Fibroblast of skin of back (primary cell): ENCODE results near the gene PARN.
A peak's percentile ranks its signal among the peaks of the same experiment; 100 is the strongest.
"Not testable (repeated sequence)": the region's sequence is repeated elsewhere in the genome, so short reads cannot be mapped to it uniquely, and the experiment has no call there.

ENCODE experiments used
- DNase-seq: peaks from one replicate; pipeline ENCODE4 v3.0.0-alpha.2; 2013

Gene PARN

GRCh38 chr16:14427371-14427948 lies 202.6 kb downstream of the PARN start:
- peak; percentile 24 for DNase-seq

- no peak for DNase-seq
Observed at GRCh38 chr16:14424595-14424994, 205.5 kb downstream of the PARN start.

DNA sequence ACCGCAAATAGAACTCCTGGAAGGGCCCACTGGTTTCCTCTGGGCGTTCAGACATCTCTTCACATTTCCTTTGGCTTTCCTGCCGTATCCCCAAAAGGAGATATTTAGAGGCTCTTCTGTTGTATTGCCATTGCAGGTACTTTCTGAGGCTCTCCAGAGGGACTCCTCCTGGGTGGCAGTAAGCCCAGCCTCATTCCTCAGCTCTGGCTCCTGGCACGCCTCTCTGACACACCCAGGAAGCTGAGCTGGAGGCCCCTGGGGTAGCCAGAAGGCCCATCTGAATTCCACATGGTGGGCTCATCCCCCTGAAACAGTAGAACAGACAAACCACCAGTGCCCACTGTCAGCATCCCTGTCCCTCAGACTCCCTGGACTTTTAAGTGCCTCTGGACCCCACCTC lies 206.7 kb downstream of the PARN start:
- DNase-seq = peak; percentile 43

GRCh38 chr16:14420721-14421488 lies 209.2 kb downstream of the PARN start:
- DNase-seq = no peak

- DNase-seq = not testable (repeated sequence)
Observed at GRCh38 chr16:14420243-14420642, 209.8 kb downstream of the PARN start.

GRCh38 chr16:14419817-14420216 lies 210.2 kb downstream of the PARN start:
- DNase-seq = no peak

DNA sequence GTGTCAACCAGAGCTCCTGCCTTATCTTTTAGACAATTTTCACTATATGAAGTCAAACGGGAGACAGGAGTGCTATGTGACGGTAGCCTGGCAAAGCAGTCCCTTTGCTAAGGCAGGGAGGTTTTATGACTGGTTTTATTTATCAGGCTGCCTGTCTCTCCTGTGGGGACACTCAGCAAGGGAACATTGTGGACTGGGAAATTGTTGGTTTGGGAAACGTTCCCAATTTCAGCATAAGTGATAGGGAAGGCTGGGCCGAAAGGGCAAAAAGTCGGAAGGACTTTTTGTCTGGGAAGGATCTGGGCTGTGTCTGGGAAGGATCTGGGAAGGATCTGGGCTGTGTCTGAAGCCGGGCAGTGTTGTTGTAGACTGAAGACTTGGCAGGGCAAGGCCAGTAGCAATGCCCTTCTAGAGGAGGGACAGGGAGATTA lies 211.2 kb downstream of the PARN start:
- DNase-seq = no peak

DNA sequence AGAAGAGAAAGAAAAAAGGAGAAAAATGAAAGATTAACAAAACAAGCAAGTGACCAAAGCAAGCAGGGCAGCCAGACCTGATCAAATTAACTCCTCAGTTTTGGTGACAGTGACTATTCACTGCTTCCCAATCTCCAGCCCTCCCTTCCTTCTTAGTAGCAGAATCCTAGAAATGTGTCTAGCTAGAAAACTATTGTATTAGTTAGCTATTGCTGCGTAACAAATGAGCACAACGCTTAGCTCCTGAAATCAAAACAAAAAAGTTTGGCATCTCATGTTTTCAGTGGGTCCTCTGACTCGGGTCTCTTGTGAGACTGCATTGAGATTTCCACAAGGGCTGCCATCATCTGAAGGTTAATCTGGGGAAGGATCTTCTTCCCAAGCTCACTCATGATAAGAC lies 213.9 kb downstream of the PARN start:
- DNase-seq = no peak

- DNase-seq = no peak
Observed at GRCh38 chr16:14415291-14415690, 214.8 kb downstream of the PARN start.

GRCh38 chr16:14409563-14409962 lies 220.5 kb downstream of the PARN start:
- peak; percentile 99 for DNase-seq

- DNase-seq = no peak
Observed at GRCh38 chr16:14407786-14408399, 222.2 kb downstream of the PARN start.

DNA sequence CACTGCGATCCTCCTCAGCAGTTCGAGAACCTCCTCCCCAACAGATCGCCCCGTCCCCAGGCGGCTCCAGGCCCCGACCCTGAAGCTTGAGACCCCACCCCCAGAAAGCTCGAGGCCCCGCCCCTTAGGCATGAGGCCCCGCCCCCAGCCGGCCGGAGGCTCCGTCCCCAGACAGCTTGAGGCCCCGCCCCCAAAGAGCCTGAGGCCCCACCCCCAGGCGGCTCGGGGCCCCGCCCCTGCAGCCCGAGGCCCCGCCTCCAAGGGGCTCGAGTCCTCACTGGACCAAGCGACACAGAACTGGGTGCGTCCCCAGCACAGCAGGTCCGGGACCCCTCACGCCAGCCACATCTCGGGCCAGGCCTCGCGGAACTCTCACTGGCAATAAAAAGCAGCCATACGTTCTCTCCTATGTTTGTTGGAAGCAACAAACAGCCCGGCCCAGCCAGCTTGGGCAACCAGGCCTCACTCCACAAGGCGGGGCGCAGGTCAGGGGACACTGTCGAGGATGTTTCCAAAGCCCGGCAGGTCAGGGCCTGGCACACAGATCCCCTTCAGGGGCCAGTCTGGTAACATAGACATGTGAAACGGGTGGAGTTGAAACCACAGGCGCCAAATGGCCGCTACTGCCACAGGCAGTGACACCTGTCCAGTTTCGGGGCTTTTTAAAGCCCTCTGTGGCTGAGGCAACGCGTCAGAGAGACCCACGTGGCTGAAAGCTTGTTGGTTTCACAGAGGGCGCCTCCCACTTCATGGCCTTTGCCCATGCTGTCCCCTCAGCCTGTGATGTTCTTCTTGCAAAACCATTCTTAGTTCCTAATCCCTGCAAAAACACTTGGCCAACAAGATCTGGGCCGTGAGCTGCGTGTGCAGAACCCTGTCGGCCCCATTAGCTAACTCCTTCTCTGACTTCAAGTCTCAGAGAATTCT lies 224.2 kb downstream of the PARN start:
- no peak for DNase-seq

DNA sequence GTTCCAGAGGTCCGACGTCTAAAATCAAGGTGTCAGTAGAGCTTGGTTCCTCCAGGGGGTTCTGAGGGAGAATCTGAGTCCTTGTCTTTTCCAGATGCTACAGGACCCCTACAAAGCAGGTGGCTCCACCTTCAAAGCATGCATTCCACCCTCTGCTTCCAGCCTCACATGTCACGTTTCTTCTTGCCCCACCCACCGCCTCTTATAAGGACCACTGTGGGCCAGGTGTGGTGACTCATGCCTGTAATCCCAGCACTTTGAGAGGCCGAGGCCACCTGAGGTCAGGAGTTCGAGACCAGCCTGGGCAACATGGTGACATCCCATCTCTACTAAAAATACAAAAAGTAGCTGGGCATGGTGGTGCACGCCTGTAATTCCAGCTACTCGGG lies 227.1 kb downstream of the PARN start:
- not testable (repeated sequence) for DNase-seq

DNA sequence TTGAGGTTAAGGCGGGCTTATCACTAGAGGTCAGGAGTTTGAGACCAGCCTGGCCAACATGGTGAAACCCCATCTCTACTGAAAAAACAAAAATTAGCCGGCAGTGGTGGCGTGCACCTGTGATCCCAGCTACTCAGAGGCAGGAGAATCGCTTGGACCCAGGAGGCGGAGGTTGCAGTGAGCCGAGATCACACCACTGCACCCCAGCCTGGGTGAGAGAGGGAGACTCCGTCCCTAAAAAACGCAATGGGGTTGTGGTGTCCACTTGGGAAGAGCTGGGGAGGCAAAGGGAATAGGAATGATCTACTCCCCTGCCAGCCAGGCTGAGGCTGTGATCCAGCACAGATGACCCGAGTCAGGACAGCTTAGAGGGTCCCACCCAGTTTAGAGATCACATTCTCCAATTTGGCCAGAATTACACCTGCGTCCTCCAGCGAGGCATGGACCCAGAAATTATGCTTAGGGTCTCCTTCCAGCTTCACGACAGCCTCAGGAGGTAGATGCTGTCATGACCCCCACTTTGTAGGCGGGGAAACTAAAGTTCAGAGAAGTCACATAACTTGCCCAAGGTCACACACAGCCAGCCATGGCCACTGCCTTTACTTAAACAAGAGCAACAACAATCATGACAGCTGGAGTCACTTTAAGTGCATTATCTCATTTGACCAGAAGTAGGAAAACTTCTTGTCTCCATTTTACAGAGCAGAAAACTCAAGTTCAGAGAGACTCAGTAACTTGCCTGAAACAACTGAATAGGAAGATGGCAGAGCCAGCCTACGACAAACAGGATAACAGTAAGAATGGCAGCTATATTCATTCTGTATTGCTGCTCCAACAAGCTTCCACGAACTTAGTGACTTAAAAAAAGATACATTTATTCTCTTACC lies 227.7 kb downstream of the PARN start:
- DNase-seq = not testable (repeated sequence)

DNA sequence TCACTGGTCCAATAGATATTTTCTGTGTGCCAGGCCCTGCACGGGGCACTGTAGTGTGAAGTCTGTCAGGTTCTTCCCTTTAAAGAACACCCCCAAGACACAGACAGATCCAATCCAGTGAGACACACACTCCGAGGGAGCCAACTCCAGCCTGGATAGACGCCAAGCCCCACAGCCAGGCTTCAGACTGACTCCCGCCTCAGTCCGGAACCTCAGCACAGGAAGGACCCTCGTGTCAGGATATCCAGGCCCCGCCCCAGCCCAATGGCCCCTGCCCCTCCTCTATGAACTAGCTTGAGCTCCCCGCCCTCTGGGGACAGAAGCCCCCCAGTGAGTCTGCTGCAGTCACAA lies 228.4 kb downstream of the PARN start:
- peak; percentile 60 for DNase-seq

GRCh38 chr16:14400978-14401710 lies 228.9 kb downstream of the PARN start:
- peak; percentile 15 for DNase-seq

GRCh38 chr16:14400285-14400977 lies 229.6 kb downstream of the PARN start:
- no peak for DNase-seq

GRCh38 chr16:14399378-14400284 lies 230.4 kb downstream of the PARN start:
- peak; percentile 88 for DNase-seq

DNA sequence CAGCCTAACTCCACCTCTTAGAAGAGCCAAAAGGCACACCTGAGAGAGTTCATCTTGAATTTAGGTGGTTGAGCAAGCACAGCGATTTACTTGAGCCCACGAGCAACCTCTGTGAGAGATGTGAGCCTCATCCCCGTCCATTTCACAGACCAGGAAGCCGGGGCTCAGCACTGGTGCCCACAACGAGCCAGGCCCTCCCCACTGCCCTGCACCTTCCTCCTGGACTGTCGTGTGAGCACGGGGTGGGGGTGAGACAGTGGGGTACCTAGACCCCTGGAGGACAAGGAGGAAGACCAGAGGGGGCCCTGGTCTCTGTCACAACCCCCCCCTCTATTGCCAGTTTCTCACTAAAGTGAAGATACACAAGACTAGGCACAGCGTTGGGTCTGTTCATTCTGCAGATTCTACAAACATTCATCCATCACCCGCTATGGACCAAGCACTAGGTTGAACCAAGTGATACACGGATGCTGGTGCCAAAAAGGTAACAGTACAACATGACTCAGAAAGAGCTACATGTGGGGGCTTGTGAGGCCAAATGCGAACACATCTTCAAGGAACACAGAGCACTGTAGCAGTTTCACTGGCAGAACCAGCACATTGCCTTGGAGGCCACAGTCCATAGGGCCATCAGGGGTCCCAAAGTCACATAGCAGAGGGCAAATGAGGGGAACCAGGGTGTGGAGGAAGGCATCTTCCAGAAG lies 231.9 kb downstream of the PARN start:
- no peak for DNase-seq
